ENCODE results near the gene FA2H.

- no peak for TF ChIP-seq CTCF (conservative IDR thresholded peaks at IDR 0.05 in 1 of 2, IDR thresholded peaks at IDR 0.05 in 1 of 2; ENCODE audit: extremely low read depth in 1 of 2, insufficient read depth in 1 of 2, low read depth in 1 of 2, low read length in 2 of 2)
- TF ChIP-seq EZH2 (IDR thresholded peaks at IDR 0.05; ENCODE audit: borderline replicate concordance, low read length): no peak
Measured at GRCh38 chr16:74775255-74775654, 635 bp upstream of the FA2H start.

Data from mammary epithelial cell (primary cell).